ENCODE measurements around the gene CAPS.

Gene CAPS

GRCh38 chr19:5914946-5915781 lies 1.1 kb downstream of the CAPS start:
- H3K36me3 ChIP-seq (ENCODE audit: control insufficient read depth, insufficient read depth, low read length): peaks cover 31% of the 10 kb centered on the region
- H3K27me3 ChIP-seq (ENCODE audit: control insufficient read depth, insufficient read depth, low read length): no peaks in the 10 kb centered on the region
- DNase-seq (ENCODE audit: low read depth, low spot score): no peak
- H3K27ac ChIP-seq (ENCODE audit: low read length): no peak overlapping the region
- H3K9me3 ChIP-seq (ENCODE audit: control insufficient read depth, insufficient read depth, low read length): no peaks in the 10 kb centered on the region
- no peak overlapping the region for H3K4me3 ChIP-seq (ENCODE audit: low read length)
- WGBS (ENCODE audit: insufficient coverage, insufficient read length): no CpG with 5 or more reads among the region's 42 CpGs
- no peaks in the 10 kb centered on the region for H3K4me1 ChIP-seq (ENCODE audit: control insufficient read depth, insufficient read depth, low read length)

DNA sequence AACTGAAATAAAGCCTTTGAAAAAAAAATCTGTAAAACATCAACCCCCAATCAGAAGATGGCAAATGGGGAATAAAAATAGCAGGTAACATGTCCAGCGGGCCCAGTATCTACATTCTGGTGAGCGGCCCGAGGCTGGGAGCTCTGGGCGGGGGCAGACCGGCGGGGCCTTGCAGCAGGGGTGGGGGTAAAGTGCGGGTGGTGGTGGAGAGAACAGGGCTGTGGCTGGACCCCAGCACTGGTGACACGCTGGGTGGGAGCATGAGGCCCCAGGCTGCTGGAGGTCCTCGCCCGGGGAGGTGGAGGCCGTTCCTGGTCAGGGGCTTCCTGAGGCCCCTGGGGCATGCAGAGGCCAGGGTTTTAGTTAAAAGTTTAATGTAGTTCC lies 1.7 kb downstream of the CAPS start:
- Histone ChIP-seq H3K36me3 (ENCODE audit: control insufficient read depth, insufficient read depth, low read length) (peaks cover 32% of the 10 kb centered on the region), H3K27ac (ENCODE audit: low read length) (no peak overlapping the region), H3K9me3 (ENCODE audit: control insufficient read depth, insufficient read depth, low read length) (no peaks in the 10 kb centered on the region), H3K27me3 (ENCODE audit: control insufficient read depth, insufficient read depth, low read length) (no peaks in the 10 kb centered on the region), H3K4me1 (ENCODE audit: control insufficient read depth, insufficient read depth, low read length) (no peaks in the 10 kb centered on the region), H3K4me3 (ENCODE audit: low read length) (no peak overlapping the region)
- no CpG with 5 or more reads among the region's 11 CpGs for WGBS (ENCODE audit: insufficient coverage, insufficient read length)
- DNase-seq (ENCODE audit: low read depth, low spot score): no peak

- no peak overlapping the region for H3K4me3 ChIP-seq (ENCODE audit: low read length)
- H3K36me3 ChIP-seq (ENCODE audit: control insufficient read depth, insufficient read depth, low read length): peaks cover 32% of the 10 kb centered on the region
- no peaks in the 10 kb centered on the region for H3K4me1 ChIP-seq (ENCODE audit: control insufficient read depth, insufficient read depth, low read length)
- H3K27ac ChIP-seq (ENCODE audit: low read length): no peak overlapping the region
- no peak for DNase-seq (ENCODE audit: low read depth, low spot score)
- H3K9me3 ChIP-seq (ENCODE audit: control insufficient read depth, insufficient read depth, low read length): no peaks in the 10 kb centered on the region
- no peaks in the 10 kb centered on the region for H3K27me3 ChIP-seq (ENCODE audit: control insufficient read depth, insufficient read depth, low read length)
- WGBS (ENCODE audit: insufficient coverage, insufficient read length): no CpG with 5 or more reads among the region's 14 CpGs
These were observed 2.2 kb downstream of the CAPS start for GRCh38 chr19:5916181-5916708.

- H3K4me3 ChIP-seq (ENCODE audit: low read length): no peak overlapping the region
- no peaks in the 10 kb centered on the region for H3K4me1 ChIP-seq (ENCODE audit: control insufficient read depth, insufficient read depth, low read length)
- no peak overlapping the region for H3K27ac ChIP-seq (ENCODE audit: low read length)
- DNase-seq (ENCODE audit: low read depth, low spot score): no peak
- WGBS (ENCODE audit: insufficient coverage, insufficient read length): no CpG with 5 or more reads among the region's 36 CpGs
- no peaks in the 10 kb centered on the region for H3K27me3 ChIP-seq (ENCODE audit: control insufficient read depth, insufficient read depth, low read length)
- peaks cover 38% of the 10 kb centered on the region for H3K36me3 ChIP-seq (ENCODE audit: control insufficient read depth, insufficient read depth, low read length)
- no peaks in the 10 kb centered on the region for H3K9me3 ChIP-seq (ENCODE audit: control insufficient read depth, insufficient read depth, low read length)
These were observed 3.5 kb downstream of the CAPS start for GRCh38 chr19:5917431-5918107.

GRCh38 chr19:5918463-5919079 lies 4.5 kb downstream of the CAPS start:
- Histone ChIP-seq H3K36me3 (ENCODE audit: control insufficient read depth, insufficient read depth, low read length) (peaks cover 45% of the 10 kb centered on the region), H3K9me3 (ENCODE audit: control insufficient read depth, insufficient read depth, low read length) (no peaks in the 10 kb centered on the region), H3K27ac (ENCODE audit: low read length) (no peak overlapping the region), H3K4me3 (ENCODE audit: low read length) (no peak overlapping the region), H3K4me1 (ENCODE audit: control insufficient read depth, insufficient read depth, low read length) (no peaks in the 10 kb centered on the region), H3K27me3 (ENCODE audit: control insufficient read depth, insufficient read depth, low read length) (no peaks in the 10 kb centered on the region)
- WGBS (ENCODE audit: insufficient coverage, insufficient read length): no CpG with 5 or more reads among the region's 20 CpGs
- DNase-seq (ENCODE audit: low read depth, low spot score): no peak

GRCh38 chr19:5921516-5922160 lies 7.6 kb downstream of the CAPS start:
- Histone ChIP-seq H3K4me1 (ENCODE audit: control insufficient read depth, insufficient read depth, low read length) (no peaks in the 10 kb centered on the region), H3K36me3 (ENCODE audit: control insufficient read depth, insufficient read depth, low read length) (peaks cover 61% of the 10 kb centered on the region)

DNA sequence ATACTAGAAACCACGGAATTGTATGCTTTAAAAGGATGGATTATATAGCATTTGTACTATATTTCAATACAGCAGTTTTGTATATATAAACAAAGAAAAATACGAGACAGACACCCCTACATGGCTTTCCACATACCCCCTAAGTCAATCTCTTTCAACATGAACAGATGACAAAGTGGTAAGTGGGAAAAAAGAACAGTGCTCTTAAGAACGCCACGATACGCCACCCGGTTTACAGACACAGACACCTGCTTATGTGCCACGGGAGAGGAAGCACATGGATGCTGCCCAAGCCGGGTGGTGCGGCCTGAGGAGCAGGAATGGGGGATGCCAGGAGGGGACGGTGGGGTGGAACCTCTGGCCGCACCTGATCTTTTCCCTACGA lies 8.1 kb downstream of the CAPS start:
- H3K9me3 ChIP-seq (ENCODE audit: control insufficient read depth, insufficient read depth, low read length): no peaks in the 10 kb centered on the region
- peaks cover 62% of the 10 kb centered on the region for H3K36me3 ChIP-seq (ENCODE audit: control insufficient read depth, insufficient read depth, low read length)

More at GRCh38 chr19:5921516-5922160, 7.6 kb downstream of the CAPS start:
- H3K27me3 ChIP-seq (ENCODE audit: control insufficient read depth, insufficient read depth, low read length): no peaks in the 10 kb centered on the region
- no peak overlapping the region for H3K4me3 ChIP-seq (ENCODE audit: low read length)
- no peak for DNase-seq (ENCODE audit: low read depth, low spot score)
- H3K27ac ChIP-seq (ENCODE audit: low read length): no peak overlapping the region
- no CpG with 5 or more reads among the region's 21 CpGs for WGBS (ENCODE audit: insufficient coverage, insufficient read length)
- no peaks in the 10 kb centered on the region for H3K9me3 ChIP-seq (ENCODE audit: control insufficient read depth, insufficient read depth, low read length)

DNA sequence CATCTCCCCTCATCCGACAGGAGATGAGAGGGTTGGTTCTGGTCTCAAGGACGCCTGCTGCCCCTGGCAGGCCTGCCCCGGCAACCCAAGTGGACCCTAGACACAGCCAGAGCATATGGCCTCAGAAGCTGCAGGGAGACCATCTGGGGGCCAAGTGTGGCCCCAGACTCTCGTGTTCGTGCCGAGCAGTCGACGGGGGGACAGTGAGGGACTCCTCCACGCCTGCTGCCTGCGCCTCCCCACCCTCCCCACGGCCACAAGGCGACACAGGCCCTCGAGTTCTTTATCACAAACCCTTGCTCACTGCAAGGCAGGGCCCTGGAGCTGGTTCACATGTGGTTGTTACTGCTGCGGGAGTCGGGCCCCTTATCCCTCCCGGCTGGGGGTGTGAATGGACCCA lies 9.3 kb downstream of the CAPS start:
- Histone ChIP-seq H3K4me3 (ENCODE audit: low read length) (no peak overlapping the region), H3K27ac (ENCODE audit: low read length) (no peak overlapping the region), H3K36me3 (ENCODE audit: control insufficient read depth, insufficient read depth, low read length) (peaks cover 58% of the 10 kb centered on the region), H3K27me3 (ENCODE audit: control insufficient read depth, insufficient read depth, low read length) (no peaks in the 10 kb centered on the region), H3K9me3 (ENCODE audit: control insufficient read depth, insufficient read depth, low read length) (no peaks in the 10 kb centered on the region), H3K4me1 (ENCODE audit: control insufficient read depth, insufficient read depth, low read length) (no peaks in the 10 kb centered on the region)
- DNase-seq (ENCODE audit: low read depth, low spot score): no peak
- WGBS (ENCODE audit: insufficient coverage, insufficient read length): no CpG with 5 or more reads among the region's 16 CpGs

More for the DNA sequence above, 8.1 kb downstream of the CAPS start:
- H3K4me1 ChIP-seq (ENCODE audit: control insufficient read depth, insufficient read depth, low read length): no peaks in the 10 kb centered on the region
- no peaks in the 10 kb centered on the region for H3K27me3 ChIP-seq (ENCODE audit: control insufficient read depth, insufficient read depth, low read length)
- DNase-seq (ENCODE audit: low read depth, low spot score): no peak
- WGBS (ENCODE audit: insufficient coverage, insufficient read length): no CpG with 5 or more reads among the region's 12 CpGs
- no peak overlapping the region for H3K27ac ChIP-seq (ENCODE audit: low read length)
- no peak overlapping the region for H3K4me3 ChIP-seq (ENCODE audit: low read length)

GRCh38 chr19:5925830-5926427 lies 11.9 kb downstream of the CAPS start:
- Histone ChIP-seq H3K36me3 (ENCODE audit: control insufficient read depth, insufficient read depth, low read length) (peaks cover 57% of the 10 kb centered on the region), H3K4me3 (ENCODE audit: low read length) (no peak overlapping the region), H3K9me3 (ENCODE audit: control insufficient read depth, insufficient read depth, low read length) (no peaks in the 10 kb centered on the region), H3K27ac (ENCODE audit: low read length) (no peak overlapping the region), H3K27me3 (ENCODE audit: control insufficient read depth, insufficient read depth, low read length) (no peaks in the 10 kb centered on the region), H3K4me1 (ENCODE audit: control insufficient read depth, insufficient read depth, low read length) (no peaks in the 10 kb centered on the region)
- no CpG with 5 or more reads among the region's 18 CpGs for WGBS (ENCODE audit: insufficient coverage, insufficient read length)
- DNase-seq (ENCODE audit: low read depth, low spot score): no peak
